OCI-LY7 (cell line): ENCODE data around the gene TERB1. TPM values are rescaled to one million over a fixed set of nuclear protein-coding genes. Genes with fewer than 3 reads are reported as not detected.

Experiments
- BruUV-seq: library from RNA; stranded (reverse); fragments of 400-500 nt; replicated peaks from 2 replicates; lab custom pipeline; 2021; lab: Mats Ljungman, UMichigan
- CTCF ChIA-PET: fragments of 300-600 bp; sonication (Branson Sonifier 250); formaldehyde crosslinking; loops from one replicate; lab custom pipeline; 2022; ENCODE audit warnings: antibody characterized with exemption; ENCODE audit not compliant: unreplicated experiment; lab: Charles Lee
- POLR2A ChIA-PET: fragments of 300-600 bp; sonication (Branson Sonifier 250); formaldehyde crosslinking; loops from one replicate; lab custom pipeline; 2022; ENCODE audit warnings: antibody characterized with exemption; lab: Charles Lee
- DNase-seq: peaks from one replicate; pipeline ENCODE4 v3.0.0-alpha.2; 2015; ENCODE audit warnings: low spot score
- H2AFZ ChIP-seq: fragments of 200-600 bp; sonication (generic), shearing (Covaris generic); 2 replicates; pipeline ENCODE4 v1.6.1; 2014; ENCODE audit warnings: mild to moderate bottlenecking, antibody characterized with exemption, low read length, moderate library complexity
- H3K27ac ChIP-seq: fragments of 200-600 bp; sonication (generic); 2 replicates; pipeline ENCODE4 v1.5.1; 2014; ENCODE audit warnings: mixed run types, low read depth, mild to moderate bottlenecking, moderate library complexity, low read length, inconsistent platforms; ENCODE audit not compliant: poor library complexity, severe bottlenecking
- H3K36me3 ChIP-seq: fragments of 200-600 bp; sonication (generic); 2 replicates; pipeline ENCODE4 v1.6.1; 2014; ENCODE audit warnings: mild to moderate bottlenecking, antibody characterized with exemption, low read length, moderate library complexity, mixed read lengths; ENCODE audit not compliant: insufficient read depth
- H3K4me1 ChIP-seq: fragments of 200-600 bp; sonication (generic); 2 replicates; pipeline ENCODE4 v1.5.1; 2014; ENCODE audit warnings: mild to moderate bottlenecking, low read length; ENCODE audit not compliant: insufficient read depth, poor library complexity, severe bottlenecking
- H3K4me2 ChIP-seq: fragments of 200-600 bp; sonication (generic); 2 replicates; pipeline ENCODE4 v1.6.1; 2014; ENCODE audit warnings: mild to moderate bottlenecking, low read length
- H3K4me3 ChIP-seq: fragments of 200-600 bp; sonication (generic); 2 replicates; pipeline ENCODE4 v1.5.1; 2014; ENCODE audit warnings: mild to moderate bottlenecking, low read depth, low read length; ENCODE audit not compliant: poor library complexity, severe bottlenecking
- H3K79me2 ChIP-seq: fragments of 200-600 bp; sonication (generic); 2 replicates; pipeline ENCODE4 v1.6.1; 2016; ENCODE audit warnings: low read depth, mild to moderate bottlenecking, low read length, moderate library complexity, mixed read lengths; ENCODE audit not compliant: insufficient read depth
- H3K9me2 ChIP-seq: fragments of 200-600 bp; sonication (generic); 2 replicates; pipeline ENCODE4 v1.6.1; 2016; ENCODE audit warnings: mild to moderate bottlenecking, low read length, mixed read lengths; ENCODE audit not compliant: insufficient read depth
- H3K9me3 ChIP-seq: fragments of 200-600 bp; sonication (generic); 2 replicates; pipeline ENCODE4 v1.6.1; 2014; ENCODE audit warnings: mild to moderate bottlenecking, mixed run types, low read length, mixed read lengths
- H4K20me1 ChIP-seq: fragments of 200-600 bp; sonication (generic); 2 replicates; pipeline ENCODE4 v1.6.1; 2014; ENCODE audit warnings: mild to moderate bottlenecking, antibody characterized with exemption, low read length, moderate library complexity, mixed read lengths; ENCODE audit not compliant: insufficient read depth
- CTCF ChIP-seq: fragments of 200-600 bp; sonication (generic); conservative IDR thresholded peaks from 2 replicates; pipeline ENCODE4 v1.5.1; 2014; ENCODE audit warnings: mild to moderate bottlenecking, antibody characterized with exemption, low read length, moderate library complexity, mixed read lengths
- EZH2phosphoT487 ChIP-seq: fragments of 200-600 bp; sonication (generic); IDR thresholded peaks from 2 replicates; pipeline ENCODE4 v1.6.1; 2018; ENCODE audit warnings: low read depth, borderline replicate concordance, mild to moderate bottlenecking, mixed run types, antibody characterized with exemption, low read length, moderate library complexity, mixed read lengths
- intact Hi-C: fragments of 100-400 bp; cut with micrococcal nuclease; formaldehyde crosslinking; loops from one replicate; pipeline ENCODE4 v1.10.0; 2022; ENCODE audit not compliant: unreplicated experiment
- total RNA-seq, 2 experiments: library from RNA; depleted of rRNA in 1 of 2; stranded (reverse); fragments of >200 nt in 1 of 2; shearing (Covaris generic) in 1 of 2; gene quantifications; 2 replicates each; pipeline ENCODE4 v1.2.3, GENCODE V29; 2014 to 2022

Gene TERB1
- total RNA-seq, 2 experiments from 2014 or later = 0.17 TPM; not detected in 1

DNA sequence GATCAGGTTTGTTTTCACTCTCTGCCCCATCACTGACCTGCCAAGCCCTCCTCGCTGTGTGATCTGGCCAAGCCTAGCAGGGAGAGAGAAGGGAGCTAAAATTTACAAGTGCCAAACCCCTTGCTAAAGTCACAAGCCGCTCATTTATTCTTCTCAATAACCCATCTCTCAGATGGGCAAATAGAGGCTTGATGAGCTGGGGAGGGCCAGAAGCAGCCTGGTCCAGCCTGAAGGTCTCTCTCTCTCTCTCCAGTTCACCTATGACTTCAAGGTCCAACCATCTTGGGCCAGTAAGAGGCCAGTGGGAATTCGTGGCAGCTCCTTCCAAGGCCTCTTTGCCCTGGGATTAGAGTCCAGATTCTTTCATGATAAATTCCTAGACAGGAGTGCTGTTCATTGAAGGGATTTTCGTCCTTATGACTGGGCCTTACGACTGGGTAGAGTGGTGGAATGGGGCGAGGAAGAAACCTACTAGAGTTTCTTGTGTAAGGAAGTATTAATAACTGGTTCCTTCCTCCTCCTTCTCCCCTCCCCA, 46.2 kb upstream of the TERB1 start:
- H3K9me2 ChIP-seq = no peaks in the 10 kb centered on the region
- TF ChIP-seq EZH2phosphoT487 (no peak), CTCF (no peak)
- CTCF ChIA-PET = interaction anchor here (0.5 kb wide), 1 partner anchor 18 kb away, joined by 5 read pairs; no protein-coding TSS in a partner anchor
- H3K36me3 ChIP-seq = no peaks in the 10 kb centered on the region
- no peak for DNase-seq
- intact Hi-C loops = no loop called here
- no TSS peak for BruUV-seq
- H2AFZ ChIP-seq = no peak overlapping the region
- no peaks in the 10 kb centered on the region for H3K9me3 ChIP-seq
- H3K4me1 ChIP-seq = peaks cover 3% of the 10 kb centered on the region
- no peak overlapping the region for H3K4me3 ChIP-seq
- H3K27ac ChIP-seq = no peak overlapping the region
- H4K20me1 ChIP-seq = no peaks in the 10 kb centered on the region
- POLR2A ChIA-PET = interaction anchor here (0.9 kb wide), 1 partner anchor 9 kb away, joined by 3 read pairs; no protein-coding TSS in a partner anchor
- no peaks in the 10 kb centered on the region for H3K79me2 ChIP-seq
- H3K4me2 ChIP-seq = no peak overlapping the region

GRCh38 chr16:66846831-66847230, 45.4 kb upstream of the TERB1 start:
- Histone ChIP-seq H3K9me2 (no peaks in the 10 kb centered on the region), H3K4me1 (peaks cover 3% of the 10 kb centered on the region), H3K79me2 (no peaks in the 10 kb centered on the region), H3K4me3 (no peak overlapping the region), H3K4me2 (no peak overlapping the region), H4K20me1 (no peaks in the 10 kb centered on the region), H2AFZ (no peak overlapping the region), H3K9me3 (no peaks in the 10 kb centered on the region), H3K27ac (no peak overlapping the region), H3K36me3 (no peaks in the 10 kb centered on the region)
- intact Hi-C loops = no loop called here
- DNase-seq = no peak
- ChIA-PET CTCF (no interaction called here), POLR2A (interaction anchor here (0.6 kb wide), 1 partner anchor 13 kb away, joined by 4 read pairs; no protein-coding TSS in a partner anchor)
- TF ChIP-seq CTCF = no peak
- BruUV-seq = no TSS peak

DNA sequence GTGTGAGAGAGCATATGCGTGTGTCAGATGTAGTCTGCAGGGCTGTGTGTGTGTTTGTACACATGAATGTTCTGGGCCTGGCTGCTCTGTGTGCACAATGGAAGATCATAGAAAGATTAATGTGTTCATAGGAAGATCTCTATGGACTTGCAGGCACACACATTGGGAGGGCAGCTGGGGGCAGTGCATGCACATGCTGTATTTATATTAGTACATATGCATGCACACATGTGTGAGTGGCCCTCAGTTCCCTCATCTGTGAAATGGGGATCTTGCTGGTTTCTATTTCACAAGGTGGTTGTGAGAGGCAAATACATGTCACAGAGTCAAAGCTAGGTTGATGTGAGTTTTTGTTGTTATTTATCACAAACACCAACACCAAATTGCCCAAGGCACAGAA, 44.9 kb upstream of the TERB1 start:
- BruUV-seq = no TSS peak
- POLR2A ChIA-PET = interaction anchor here (0.6 to 0.7 kb wide), 2 partner anchors 12 to 18 kb away, joined by 3 to 4 read pairs; no protein-coding TSS in a partner anchor
- no peak for DNase-seq

More for the DNA sequence above, 44.9 kb upstream of the TERB1 start:
- Histone ChIP-seq H3K27ac (no peak overlapping the region), H3K9me3 (no peaks in the 10 kb centered on the region), H3K4me2 (no peak overlapping the region), H3K36me3 (no peaks in the 10 kb centered on the region), H3K4me1 (peaks cover 5% of the 10 kb centered on the region), H2AFZ (no peak overlapping the region), H3K79me2 (no peaks in the 10 kb centered on the region), H4K20me1 (no peaks in the 10 kb centered on the region), H3K4me3 (no peak overlapping the region), H3K9me2 (no peaks in the 10 kb centered on the region)
- no peak for TF ChIP-seq CTCF
- TF ChIP-seq EZH2phosphoT487 = no peak
- CTCF ChIA-PET = no interaction called here
- intact Hi-C loops = no loop called here
